GM19438 (cell line): ENCODE results near the gene TRAPPC2L.

ENCODE experiments used
- ATAC-seq: cut with Tn5 transposase; IDR thresholded peaks from one replicate; pipeline ENCODE4 v1.9.1; 2021; ENCODE audit warnings: low read depth; ENCODE audit not compliant: unreplicated experiment

The TRAPPC2L gene

DNA sequence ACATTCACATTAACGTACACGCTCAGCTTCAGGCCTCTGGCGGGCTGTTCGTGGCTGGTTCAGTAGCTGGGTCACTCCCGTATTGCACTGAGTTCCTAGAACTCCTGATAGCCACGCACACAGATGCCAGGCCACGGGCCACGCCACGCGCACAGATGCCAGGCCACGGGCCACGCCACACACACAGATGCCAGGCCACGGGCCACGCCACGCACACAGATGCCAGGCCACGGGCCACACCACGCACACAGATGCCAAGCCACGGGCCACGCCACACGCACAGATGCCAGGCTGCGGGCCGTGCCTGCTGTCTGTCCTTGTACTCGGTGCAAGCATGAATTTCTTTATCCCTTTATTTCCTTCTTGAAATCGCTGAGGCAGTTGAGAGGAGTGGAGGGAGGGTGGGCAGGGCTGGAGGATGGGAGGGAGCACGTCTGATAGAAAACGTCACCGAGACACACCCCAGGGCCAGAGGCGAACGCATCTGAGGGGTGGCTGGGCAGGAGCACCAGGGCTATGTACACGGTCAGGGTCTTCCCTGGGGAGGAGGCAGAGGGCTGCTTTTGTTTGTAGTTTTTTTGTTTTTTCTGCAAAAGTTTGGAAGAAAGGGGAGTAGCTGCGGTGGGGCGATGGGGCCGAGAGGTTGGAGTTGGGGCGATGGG is 18.1 kb downstream of the TRAPPC2L start:
- ATAC-seq: no peak

DNA sequence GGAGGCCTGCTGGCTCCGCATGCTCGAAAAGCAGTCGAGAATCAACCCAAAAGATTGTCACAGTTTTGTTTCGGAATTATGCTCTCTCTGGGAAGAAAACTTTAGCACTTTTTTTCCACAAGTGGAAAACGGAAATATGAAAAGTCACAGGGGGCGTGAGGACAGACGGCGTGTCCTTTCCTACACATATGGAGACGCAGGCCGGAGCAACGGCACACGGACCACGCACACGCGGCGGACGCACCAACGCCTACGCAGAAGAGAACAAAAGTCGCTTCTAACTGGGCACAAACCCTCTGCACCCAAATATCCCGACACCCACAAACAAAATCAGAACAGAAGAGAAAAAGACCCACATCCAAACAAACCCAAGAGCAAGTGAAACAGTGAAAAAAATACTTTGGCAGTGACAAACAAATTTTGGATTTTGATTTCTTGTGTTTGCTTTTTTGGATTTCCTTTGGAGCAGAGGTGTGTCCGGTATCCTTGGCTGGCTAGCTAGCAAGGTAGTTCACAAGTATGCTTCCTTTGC is 18.8 kb downstream of the TRAPPC2L start:
- no peak for ATAC-seq

DNA sequence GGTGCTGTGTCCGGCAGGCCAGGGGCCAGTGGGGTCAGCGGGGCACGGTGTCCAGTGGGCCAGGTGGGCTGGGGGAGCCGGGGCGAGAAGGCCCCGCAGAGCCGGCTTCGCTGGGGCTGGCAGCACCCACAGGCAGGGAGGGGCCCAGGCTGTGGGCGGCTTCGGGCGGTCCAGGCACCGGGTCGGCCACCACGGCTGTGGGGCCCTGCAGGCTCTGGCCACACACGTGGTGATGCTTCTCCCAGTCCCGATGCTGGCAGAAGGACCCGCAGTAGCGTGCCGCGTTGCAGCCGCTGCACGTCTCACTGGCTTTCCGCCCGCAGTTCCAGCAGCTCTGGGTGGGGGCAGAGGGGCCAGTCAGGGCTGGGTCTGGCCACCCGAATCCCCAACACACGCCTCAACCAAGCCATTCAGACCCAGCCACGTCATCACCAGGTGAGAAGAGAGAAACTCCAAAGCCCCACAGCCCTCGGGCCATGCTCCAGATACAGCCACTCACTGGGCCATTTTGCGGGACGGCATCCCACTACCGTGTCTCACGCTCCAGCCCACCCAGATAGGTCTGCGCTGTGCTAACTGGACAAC is 20.1 kb downstream of the TRAPPC2L start:
- ATAC-seq: no peak

DNA sequence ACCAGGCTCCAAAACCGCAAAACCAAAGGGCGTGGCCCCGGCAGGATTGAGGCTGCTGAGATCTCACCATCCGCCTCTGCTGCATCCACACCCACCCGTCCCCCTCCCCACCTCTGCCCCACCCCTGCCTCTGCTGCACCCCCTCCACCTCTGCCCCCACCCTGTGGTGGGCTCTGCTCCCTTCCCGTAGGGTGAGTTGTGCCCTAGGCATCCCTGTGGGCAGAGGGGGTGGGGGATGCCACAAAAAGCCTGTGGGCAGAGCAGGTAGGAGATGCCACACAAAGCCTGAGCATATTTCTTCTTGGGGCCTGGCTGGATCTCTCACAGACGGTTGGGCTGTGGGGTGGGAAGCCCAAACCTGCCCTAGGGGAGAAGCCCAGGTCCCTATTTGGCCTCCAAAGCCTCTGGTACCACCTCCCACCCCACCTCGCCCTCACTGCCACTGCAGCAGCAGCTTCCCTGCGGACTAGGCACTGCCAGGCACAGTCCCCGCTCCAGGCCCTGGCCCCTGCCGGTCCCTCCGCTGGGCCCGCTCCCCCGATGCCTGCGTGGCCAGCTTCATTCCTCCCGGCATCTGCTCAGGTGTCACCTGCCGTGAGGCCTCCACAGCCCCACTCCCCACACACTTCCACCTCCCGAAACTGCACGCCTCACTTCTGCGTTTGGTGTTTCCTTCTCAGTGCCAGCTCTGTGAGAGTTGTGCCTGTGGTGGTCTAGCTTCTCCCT is 20.8 kb downstream of the TRAPPC2L start:
- ATAC-seq: no peak

DNA sequence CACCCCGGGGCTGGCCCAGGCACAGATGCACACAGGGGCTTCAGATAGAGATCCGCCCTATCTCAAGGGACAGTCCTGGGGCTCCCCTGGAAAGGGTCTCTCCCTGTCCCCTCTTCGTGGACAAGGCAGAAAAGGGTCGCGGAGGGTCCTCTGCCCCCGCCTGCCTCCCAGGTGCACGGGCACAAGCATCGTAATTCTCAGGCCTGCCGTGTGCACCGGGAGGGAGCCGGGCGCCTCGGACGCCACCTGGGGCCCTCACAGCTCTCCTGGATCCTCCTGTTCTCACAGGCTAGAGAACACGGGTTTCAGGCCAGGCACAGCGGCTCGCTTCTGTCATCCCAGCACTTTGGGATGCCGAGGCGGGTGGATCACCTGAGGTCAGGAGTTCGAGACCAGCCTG is 21.4 kb downstream of the TRAPPC2L start:
- ATAC-seq: no peak

DNA sequence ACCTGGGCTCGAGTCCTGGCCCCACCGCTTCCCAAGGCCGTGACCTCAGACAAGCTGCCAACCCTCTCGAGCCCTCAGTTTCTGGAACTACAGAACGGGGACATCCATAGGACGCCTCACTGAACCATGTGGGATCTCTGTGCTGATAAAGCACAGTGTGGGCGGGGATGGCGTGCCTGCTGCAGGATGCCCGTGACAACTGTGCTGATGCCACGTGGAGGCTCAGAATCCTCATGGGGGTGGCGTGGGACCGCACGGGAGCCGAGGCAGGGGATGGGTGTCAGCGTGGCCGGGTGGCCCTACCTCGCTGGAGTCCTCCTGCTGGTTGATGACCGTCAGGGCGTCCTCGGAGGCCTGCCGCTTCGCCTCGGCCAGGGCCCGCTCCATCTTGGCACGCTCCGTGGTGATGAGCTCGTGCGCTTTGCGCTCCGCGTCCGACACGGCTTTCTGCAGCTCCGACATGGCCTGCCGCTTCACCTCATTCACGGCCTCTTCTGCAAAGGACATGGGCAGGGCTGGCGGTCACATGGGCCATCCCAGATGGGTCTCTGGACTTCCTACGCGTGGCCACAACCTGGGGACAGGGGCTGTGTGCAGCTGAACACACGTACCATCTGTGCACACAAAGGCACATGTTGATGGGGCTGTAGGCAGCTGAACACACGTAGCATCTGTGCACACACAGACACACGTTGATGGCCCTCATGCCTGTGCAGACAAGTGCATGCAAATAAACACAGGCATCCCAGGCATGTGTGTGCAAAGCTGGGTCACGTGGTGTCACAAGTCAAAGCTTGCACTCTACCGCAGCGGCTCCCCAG is 22.2 kb downstream of the TRAPPC2L start:
- no peak for ATAC-seq

DNA sequence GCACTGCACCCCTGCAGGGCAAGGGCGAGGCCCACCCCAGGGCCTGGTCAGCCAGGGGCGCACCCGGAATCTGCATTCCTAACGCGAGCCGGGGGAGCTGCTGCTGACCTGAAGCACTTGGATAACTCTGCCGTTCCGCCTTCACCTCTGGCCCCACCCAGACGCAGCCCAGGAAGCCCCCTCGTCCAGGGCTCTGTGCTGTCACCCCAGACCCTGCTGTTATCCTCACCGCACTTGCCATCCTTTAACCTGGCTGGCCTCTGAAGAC is 22.8 kb downstream of the TRAPPC2L start:
- ATAC-seq: no peak

DNA sequence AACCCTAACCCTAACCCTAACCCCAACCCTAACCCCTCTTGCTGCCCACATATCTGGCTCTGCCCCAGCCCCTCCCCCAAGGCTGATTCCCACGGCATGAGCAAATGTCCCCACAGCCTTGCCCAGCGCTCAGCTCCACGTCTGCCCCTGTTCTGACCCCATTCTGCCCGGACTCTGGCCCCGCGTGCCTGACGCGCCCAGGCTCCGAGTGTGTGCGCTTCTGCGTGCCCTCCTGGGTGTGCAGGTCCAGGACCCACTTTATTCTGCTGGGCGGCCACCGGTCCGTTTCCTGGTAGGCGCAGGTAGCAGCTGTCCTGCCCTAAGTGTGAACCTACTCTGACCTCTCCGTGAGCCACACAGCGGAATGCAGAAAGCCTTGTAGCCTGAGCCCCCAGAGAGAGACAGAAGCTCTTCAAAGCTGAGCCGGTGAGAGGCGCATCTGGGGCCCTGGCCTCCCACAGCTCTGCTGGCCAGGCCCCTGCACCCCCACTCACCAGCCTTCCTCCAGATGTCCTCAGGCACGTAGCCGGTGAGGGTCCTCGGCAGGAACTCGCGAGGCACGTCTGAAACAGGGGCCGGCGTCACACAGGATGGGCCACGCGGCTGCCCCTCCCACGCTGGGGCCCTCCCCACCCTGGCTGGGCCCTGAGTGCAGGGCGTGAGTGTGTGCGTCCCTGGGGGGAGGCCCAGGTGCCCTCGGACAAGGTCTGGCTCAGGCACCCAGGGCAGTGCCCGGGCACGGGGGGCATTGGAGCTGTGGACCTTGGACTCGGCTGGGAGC is 23.5 kb downstream of the TRAPPC2L start:
- no peak for ATAC-seq

DNA sequence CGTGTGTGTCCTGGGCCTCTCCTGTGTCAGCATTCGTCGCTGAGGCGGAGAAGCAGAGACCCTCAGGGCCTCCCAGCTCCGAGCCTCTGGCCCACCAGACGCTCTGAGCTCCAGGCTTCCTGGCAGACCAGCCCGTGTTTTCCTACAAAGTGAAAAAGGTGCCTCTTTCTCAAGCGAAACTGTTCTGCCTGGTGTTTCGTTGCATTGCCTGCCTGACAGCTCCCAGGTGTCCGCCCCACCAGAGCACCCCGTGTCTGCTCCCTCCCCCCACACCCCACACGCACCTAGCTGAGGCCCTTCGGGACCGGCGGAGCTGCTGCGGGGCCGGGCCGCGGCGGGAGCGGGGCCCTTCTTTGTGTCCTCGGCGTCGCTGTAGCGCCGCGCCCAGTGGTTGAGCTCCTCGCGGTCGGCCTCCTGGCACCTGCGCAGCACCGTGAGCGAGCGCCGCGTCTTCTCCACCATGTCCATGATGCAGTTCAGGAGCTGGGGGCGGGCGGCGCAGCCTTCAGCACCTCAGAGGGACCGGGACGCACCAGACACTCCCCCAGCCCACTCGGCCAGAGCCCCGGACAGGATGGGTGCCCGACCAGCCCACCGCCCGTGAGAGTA is 24.2 kb downstream of the TRAPPC2L start:
- no peak for ATAC-seq

DNA sequence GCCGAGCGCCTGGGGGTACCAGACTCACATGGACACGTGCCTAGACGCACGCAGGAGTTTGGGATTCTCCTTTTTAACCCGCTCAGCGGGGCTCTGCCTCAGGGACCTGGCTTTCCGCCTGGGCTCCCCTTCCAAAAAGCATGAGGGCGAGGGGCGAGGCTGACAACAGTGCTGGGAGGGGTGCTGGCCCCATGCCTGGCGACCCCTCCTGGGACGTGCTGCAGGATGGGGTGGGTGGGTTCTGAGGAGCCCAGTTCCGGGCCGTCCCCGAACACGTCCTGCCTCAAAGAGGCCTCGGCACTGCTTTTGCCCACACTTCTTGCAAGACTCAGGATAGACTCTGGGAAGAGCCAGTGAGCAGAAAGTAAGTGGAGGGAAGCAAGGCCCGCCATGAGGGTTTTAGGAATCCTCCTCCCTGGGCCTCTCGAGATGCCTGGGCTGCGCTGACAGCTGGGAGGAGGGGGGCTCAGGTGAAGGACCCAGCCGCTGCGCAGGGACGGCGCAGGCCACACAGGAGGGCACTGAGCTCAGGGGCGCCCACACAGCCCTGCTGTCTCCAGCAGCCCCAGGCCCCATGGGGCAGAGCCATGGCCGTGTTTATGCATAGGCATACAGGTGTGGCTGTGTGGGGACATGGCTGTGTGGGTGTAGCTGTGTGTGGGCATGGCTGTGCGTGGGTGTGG is 24.9 kb downstream of the TRAPPC2L start:
- ATAC-seq: no peak

DNA sequence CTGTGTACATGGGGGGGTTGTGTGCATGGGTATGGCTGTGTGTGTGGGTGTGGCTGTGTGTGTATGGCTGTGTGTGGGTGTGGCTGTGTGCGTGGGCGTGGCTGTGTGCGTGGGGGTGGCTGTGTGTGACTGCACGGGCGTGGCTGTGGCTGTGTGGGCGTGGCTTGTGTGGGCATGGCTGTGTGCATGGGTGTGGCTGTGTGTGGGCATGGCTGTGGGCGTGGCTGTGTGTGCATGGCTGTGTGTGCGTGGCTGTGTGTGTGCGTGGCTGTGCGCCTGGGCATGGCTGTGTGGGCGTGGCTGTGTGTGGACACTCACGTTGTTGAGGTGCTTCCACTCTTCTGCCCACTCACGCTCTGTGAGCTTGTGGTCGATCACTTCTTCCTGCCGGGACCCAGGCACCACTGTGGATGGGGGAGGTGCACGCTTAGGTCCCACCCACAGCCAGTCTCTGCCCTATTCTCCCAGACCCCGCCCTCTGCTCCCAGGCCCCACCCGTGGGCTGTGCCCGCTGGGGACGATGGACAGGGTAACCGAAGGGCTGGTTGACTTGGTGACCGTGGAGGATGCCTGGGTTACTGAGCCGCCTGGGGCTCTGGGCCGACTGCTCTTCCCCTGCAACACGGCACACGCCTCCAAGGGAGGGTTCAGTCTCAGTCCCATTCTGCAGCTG is 25.6 kb downstream of the TRAPPC2L start:
- no peak for ATAC-seq

DNA sequence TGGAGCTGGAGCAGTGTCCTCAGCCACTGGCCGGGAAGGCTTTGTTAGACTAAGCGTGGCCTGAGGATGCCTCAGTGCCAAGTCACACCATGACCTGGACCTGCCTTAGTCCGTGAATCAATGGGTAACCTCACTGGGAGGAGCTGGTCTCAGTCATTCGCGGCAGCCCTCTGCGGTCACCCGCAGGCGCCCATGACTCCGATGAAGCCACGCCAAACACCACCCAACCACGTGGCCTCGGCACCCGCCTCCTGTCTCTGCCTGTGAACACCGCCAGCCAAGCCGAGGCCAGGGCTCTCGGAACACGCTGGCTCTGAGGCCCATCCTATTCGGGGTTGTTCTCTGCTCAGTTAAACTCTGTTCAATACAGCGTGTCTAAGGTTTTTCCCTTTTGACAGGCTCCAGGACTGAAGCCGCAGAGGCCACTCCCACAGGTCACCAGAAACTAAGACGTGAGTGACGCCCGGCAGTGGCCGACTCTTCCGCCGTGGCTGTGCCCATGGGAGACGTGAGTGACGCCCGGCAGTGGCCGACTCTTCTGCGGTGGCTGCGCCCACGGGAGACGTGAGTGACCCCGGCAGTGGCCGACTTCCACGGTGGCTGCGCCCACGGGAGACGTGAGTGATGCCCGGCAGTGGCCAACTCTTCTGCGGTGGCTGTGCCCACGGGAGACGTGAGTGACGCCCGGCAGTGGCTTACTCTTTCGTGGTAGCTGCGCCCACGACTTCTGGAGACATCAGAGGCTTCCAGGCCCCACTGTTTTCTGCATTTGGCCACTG is 26.4 kb downstream of the TRAPPC2L start:
- no peak for ATAC-seq

DNA sequence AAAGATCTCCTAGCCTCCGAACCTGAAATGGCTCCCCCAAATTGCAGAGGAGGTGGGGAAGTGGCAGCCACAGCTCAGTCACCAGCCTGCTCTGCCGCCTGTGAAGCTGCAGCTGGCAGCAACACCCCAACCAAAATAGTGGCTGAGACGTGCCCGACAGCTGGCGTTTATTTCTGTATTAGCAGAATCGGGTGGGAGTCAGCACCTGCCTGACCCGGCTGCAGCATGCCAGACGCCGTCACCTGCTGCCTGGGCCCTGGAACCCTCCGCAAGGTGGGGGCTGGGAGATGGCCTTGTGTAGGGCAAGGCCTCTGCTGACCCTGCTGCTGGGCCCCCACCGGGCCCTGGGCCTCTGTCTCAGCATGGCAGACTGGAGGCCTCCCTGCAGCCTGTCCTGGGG is 27.0 kb downstream of the TRAPPC2L start:
- ATAC-seq: no peak

DNA sequence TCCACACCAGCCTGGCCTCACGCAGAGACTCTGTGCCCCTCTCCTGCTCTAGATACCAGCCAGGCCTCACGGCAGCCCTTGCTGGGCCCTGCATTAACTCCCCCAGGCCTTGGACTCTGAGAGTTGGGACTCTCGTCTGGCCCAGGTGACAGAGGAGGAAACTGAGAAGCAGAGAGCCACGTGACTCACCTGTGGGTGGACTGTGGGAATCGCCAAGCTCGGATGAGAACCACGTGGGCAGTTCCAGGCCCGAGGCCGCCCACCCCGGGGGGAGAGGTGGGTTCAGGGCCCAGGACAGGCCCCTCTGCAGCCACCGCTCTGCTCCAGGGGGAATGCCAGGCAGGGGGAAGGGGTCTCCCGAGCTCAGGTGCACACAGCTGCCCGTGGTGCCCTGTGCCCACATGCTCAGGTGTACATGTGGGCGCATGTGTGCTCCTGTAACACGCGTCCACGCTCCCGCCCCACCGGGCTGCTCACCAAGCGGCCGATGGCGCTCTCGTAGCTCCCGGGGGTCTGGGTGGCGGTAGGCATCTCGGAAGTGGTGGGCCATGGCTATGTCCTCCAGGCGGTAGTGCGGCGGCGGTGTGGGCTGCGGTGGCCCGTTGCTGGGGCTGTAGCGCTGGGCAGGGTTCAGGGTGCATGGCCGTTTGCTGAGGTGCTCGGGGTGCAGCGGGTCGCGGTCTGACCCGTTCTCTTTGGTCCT is 27.8 kb downstream of the TRAPPC2L start:
- ATAC-seq: no peak

DNA sequence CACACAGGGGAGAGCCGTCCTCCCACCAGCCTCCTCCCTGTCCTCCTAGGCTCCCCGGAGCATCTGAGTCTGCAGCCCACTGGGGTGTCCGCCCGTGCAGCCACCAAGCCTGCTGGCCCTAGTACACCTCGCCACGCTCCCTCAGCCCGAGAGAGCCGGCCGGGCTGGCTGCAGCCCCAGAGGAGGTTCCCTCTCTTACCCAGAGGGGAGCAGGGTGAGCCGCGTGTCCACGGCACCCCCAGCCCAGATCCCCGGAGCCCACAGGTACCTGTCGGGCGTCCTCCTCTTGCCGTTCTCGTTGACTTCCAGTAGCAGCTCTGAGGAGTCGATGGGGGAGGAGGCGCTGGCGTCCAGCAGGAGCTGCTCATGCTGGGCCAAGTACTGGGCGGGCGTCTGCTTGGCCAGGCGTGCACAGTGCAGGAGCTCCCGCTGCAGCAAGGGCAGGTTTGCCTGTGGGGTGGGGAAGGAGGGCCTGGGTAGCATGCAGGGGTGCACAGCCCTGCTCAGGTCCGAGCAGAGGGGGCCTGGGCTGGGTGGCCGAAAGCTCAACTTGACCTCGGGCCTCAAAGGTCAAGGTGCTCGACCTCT is 28.9 kb downstream of the TRAPPC2L start:
- ATAC-seq: no peak

DNA sequence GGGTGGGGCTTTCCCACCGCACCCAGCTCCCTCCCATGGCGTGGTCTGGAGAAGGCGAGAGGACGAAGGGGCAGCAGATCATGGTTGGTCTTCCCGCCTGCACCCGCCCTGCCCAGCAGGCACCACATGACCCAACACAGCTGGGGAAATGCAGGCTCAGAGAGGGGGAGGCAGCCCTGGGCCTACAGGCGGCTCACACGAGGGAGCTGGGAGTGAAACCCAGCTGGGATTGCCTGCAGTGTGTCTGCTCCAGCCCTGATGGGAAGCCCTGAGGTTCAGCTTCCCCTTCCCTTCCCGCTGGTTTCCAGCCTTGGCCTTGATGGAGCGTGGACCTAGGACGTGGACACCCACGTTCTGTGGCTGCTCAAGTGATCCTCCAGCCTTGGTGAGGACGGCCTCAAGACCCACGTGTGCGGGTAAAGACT is 29.5 kb downstream of the TRAPPC2L start:
- ATAC-seq: no peak

DNA sequence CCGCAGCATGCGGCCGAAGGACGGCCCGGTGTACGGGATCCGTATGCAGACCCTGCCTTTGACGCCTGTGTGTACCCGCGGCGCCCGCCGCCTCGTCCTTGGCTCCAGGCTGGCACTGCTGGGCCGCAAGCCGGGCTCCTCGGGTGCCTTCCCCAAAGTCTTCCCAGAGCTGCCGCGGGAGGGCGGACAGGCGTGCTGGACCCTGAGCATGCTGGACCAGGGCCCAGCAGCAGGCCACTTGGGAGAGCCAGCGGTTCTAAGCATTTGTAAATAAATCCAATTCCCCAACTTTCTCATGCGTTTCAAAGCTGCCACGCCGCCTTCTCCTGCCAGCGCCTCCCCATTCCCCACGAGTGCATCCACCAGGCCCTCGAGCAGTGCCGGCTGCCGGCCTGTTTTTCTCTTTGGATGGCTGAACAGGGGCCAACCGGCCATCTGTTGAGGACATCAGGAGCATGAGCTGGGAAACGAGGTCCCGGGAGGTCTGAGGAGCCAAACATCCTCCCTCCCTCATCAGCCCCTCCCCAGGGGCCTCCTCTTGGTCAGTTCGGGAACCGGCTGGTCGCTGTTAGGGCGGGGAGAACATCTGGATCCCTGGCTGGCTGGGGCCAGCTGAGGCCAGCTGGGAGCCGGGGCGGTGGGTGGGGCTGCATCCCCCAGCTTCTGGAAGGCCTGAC is 30.1 kb downstream of the TRAPPC2L start:
- ATAC-seq: no peak
